ENCODE data around the gene VASH2.

VASH2 gene

DNA sequence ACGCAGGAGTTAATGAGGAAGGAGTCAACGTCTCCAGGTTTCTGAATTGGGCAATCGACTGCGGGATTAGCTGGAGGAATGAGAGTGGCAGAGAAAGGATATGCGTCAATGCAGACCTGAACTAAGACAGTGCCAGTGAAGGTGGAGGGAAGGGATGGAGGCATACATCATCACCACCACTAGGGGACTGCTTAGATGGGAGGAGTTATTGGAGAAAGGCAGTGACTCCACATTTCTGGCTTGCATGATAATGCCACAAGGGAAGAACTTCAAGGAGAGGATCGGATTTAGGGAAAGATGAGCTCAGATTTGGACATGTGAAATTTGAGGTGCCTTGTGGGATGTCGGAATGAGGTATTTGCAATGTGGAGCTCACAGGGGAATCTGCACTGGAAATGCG is 17.5 kb downstream of the VASH2 start:
- TF ChIP-seq Cebpa-rat (IDR thresholded peaks at IDR 0.05) = no peak
- H3K4me3 ChIP-seq = no peak overlapping the region
- H3K27me3 ChIP-seq = no peaks in the 10 kb centered on the region
- H3K4me2 ChIP-seq = peak overlapping the region in 9 of 11 experiments; percentile 46 to 80 (median 71); a peak in 14 of 22 replicates
- no peaks in the 10 kb centered on the region for H4K20me1 ChIP-seq
- peaks cover 4 to 31% (median 21%) of the 10 kb centered on the region in 10 experiments; a peak in 17 of 20 replicates for H3K4me1 ChIP-seq
- H3K9me3 ChIP-seq (replicated peaks in 1 of 11) = no peaks in the 10 kb centered on the region
- peak overlapping the region in 4 of 11 experiments; percentile 17 to 46 (median 36); a peak in 3 of 22 replicates for H3K27ac ChIP-seq
- H3K36me3 ChIP-seq = peaks cover 0 to 79% (median 64%) of the 10 kb centered on the region in 11 experiments; a peak in 16 of 22 replicates
- H3K9ac ChIP-seq = no peak overlapping the region

DNA sequence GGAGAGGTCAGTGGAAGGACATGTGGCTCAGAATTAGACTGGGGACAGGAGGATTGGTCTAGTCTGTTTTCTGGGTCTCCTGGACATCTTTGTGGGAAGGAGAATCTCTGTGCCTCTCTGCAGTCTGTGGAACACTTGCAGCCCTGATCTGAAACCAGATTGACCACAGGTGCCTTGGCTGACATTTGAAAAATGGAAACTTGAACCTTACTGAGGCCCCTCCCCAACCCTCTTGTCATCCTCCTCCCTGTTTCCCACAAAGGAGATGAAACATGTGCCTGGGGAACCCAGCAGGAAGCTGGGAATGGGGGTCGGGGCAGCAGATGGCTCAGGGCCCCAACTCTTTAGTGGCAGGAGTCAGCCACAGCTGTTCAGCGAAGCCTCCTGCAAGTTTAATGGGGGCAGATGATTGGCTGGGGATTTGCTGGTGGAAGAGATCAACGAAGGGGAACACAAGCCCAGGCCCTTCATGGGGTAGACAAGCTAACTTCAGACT is 18.1 kb downstream of the VASH2 start:
- TF ChIP-seq Cebpa-rat (IDR thresholded peaks at IDR 0.05) = no peak
- Histone ChIP-seq H3K27me3 (no peaks in the 10 kb centered on the region), H3K36me3 (peaks cover 0 to 79% (median 62%) of the 10 kb centered on the region in 11 experiments; a peak in 15 of 22 replicates), H3K4me2 (peak overlapping the region; percentile 25 to 80 (median 68); a peak in 20 of 22 replicates), H3K4me3 (no peak overlapping the region), H4K20me1 (no peaks in the 10 kb centered on the region), H3K4me1 (peaks cover 4 to 31% (median 21%) of the 10 kb centered on the region in 10 experiments; a peak in 17 of 20 replicates), H3K9ac (peak overlapping the region in 2 of 11 experiments; percentile 23 to 42; a peak in 2 of 22 replicates), H3K27ac (peak overlapping the region in 7 of 11 experiments; percentile 1 to 46 (median 27); a peak in 8 of 22 replicates), H3K9me3 (replicated peaks in 1 of 11) (no peaks in the 10 kb centered on the region)

DNA sequence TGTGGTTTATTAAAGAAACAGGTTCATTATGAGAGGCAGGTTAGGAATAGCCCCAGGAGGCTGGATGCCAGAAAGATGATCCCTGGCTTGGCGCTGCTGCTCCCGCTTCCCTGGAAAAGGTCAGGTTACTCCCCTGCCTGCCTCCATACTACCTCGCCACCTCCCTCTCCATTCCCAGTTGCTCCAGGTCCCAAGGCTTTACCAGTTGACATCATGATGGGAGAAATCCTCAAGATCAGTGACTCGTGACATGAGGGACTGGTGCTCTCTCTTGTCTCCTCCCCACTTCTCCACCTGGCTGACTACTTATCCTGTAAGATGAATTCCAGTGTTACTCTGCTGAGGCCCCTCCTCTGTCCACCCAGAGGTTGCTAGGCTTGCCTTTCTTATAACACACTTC is 19.7 kb downstream of the VASH2 start:
- Histone ChIP-seq H3K9ac (no peak overlapping the region), H3K4me2 (0 out of 22 replicates have a peak overlapping the region, but pooled peaks of 3 of the 11 experiments have one; percentile 72 to 75 (median 74)), H3K27me3 (no peaks in the 10 kb centered on the region), H3K27ac (no peak overlapping the region), H3K4me1 (peaks cover 4 to 32% (median 21%) of the 10 kb centered on the region in 10 experiments; a peak in 17 of 20 replicates), H3K36me3 (peaks cover 0 to 82% (median 65%) of the 10 kb centered on the region in 11 experiments; a peak in 15 of 22 replicates), H4K20me1 (no peaks in the 10 kb centered on the region), H3K4me3 (no peak overlapping the region), H3K9me3 (replicated peaks in 1 of 11) (no peaks in the 10 kb centered on the region)
- TF ChIP-seq Cebpa-rat (IDR thresholded peaks at IDR 0.05) = no peak

DNA sequence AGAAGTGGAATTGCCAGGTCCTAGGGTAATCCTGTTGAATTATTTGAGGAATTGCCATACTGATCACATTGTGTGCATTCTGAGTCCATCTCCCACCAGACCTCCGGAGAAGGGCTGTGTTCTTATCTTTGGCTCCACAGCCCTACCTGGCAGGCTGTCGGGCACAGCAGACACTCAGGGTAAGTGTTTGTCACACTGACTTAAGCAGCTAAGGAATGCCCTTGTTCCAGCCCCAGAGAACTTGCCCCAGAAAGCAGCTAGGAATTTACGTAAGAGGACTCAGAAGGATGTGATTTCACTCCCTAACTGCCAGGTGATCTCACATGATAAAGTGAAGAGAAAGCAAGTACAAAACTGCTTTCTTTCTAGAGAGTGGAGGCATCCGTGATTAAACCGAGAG is 21.0 kb downstream of the VASH2 start:
- Histone ChIP-seq H3K27me3 (no peaks in the 10 kb centered on the region), H3K9ac (no peak overlapping the region), H4K20me1 (no peaks in the 10 kb centered on the region), H3K36me3 (peaks cover 0 to 82% (median 67%) of the 10 kb centered on the region in 11 experiments; a peak in 15 of 22 replicates), H3K9me3 (replicated peaks in 1 of 11) (no peaks in the 10 kb centered on the region), H3K4me3 (no peak overlapping the region), H3K4me2 (no peak overlapping the region), H3K4me1 (peaks cover 4 to 32% (median 21%) of the 10 kb centered on the region in 10 experiments; a peak in 17 of 20 replicates), H3K27ac (no peak overlapping the region)
- no peak for TF ChIP-seq Cebpa-rat (IDR thresholded peaks at IDR 0.05)

DNA sequence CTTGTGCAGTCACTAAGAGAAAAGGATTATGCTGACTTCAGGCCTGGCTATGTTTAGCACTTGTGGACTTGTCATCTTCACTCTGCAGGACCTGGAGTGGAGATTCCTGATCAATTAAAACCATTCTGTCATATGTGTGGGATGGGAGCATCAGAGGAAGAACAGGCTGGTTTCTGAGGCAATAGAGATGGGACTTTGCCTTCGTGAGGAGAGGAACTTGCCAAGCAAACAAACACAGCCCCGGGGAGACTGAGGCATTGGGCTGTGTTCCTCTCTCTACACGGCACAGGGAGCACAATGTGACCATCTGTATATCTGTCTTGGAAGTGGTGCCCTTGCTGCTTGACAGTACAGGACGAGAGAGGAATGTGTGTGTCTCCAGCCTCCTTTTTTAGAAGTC is 23.1 kb downstream of the VASH2 start:
- Histone ChIP-seq H3K4me1 (peaks cover 4 to 22% (median 13%) of the 10 kb centered on the region in 10 experiments; a peak in 17 of 20 replicates), H3K4me2 (no peak overlapping the region), H3K4me3 (no peak overlapping the region), H4K20me1 (no peaks in the 10 kb centered on the region), H3K9ac (no peak overlapping the region), H3K9me3 (replicated peaks in 1 of 11) (no peaks in the 10 kb centered on the region), H3K36me3 (peaks cover 0 to 87% (median 76%) of the 10 kb centered on the region in 11 experiments; a peak in 15 of 22 replicates), H3K27ac (no peak overlapping the region), H3K27me3 (no peaks in the 10 kb centered on the region)
- no peak for TF ChIP-seq Cebpa-rat (IDR thresholded peaks at IDR 0.05)

DNA sequence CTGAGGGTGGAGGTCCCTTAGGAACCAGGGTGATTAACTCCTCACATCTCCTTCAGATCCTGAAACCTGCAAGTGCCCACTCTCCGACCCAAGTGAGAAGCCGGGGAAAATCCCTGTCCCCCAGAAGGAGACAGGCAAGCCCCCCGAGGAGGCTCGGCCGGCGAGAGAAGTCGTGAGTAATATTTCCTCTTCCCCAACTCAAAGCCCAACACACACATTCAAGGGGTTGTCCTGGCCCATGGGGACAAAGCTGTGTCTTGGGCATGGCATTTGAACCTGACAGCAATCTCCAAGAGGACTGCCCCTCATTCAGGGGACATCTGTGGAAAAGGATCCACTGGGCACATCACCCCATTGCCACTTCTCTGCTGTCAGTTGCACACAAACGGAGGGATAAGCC is 23.6 kb downstream of the VASH2 start:
- H4K20me1 ChIP-seq = no peaks in the 10 kb centered on the region
- peaks cover 0 to 91% (median 76%) of the 10 kb centered on the region in 11 experiments; a peak in 15 of 22 replicates for H3K36me3 ChIP-seq
- no peaks in the 10 kb centered on the region for H3K27me3 ChIP-seq
- H3K9me3 ChIP-seq (replicated peaks in 1 of 11) = no peaks in the 10 kb centered on the region
- TF ChIP-seq Cebpa-rat (IDR thresholded peaks at IDR 0.05) = no peak
- H3K4me2 ChIP-seq = no peak overlapping the region
- H3K27ac ChIP-seq = no peak overlapping the region
- H3K9ac ChIP-seq = no peak overlapping the region
- H3K4me1 ChIP-seq = peaks cover 1 to 17% (median 8%) of the 10 kb centered on the region in 10 experiments; a peak in 17 of 20 replicates
- H3K4me3 ChIP-seq = no peak overlapping the region

DNA sequence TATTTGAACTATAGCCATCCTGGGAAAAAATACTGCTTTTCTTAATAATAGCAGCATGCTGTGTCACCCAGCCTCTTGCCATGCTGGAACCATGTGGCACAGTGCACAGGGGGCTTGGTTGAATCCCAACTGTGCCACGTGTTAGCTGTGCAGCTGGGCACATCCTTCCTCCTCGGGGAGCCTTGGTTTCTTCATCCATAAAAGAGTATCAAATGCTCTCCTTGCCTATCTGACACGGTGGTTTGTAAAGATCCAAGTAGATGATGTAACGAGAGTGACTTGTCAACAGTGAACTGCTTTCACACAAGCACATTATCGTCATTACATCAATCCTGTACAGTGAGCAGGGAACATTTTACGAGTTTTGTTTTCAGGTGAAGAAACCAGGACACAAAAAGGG is 24.4 kb downstream of the VASH2 start:
- Histone ChIP-seq H3K4me3 (no peak overlapping the region), H3K36me3 (peaks cover 0 to 98% (median 73%) of the 10 kb centered on the region in 11 experiments; a peak in 15 of 22 replicates), H3K9me3 (replicated peaks in 1 of 11) (no peaks in the 10 kb centered on the region), H4K20me1 (no peaks in the 10 kb centered on the region), H3K4me2 (no peak overlapping the region), H3K27ac (no peak overlapping the region), H3K4me1 (peaks cover 0 to 9% (median under 1%) of the 10 kb centered on the region in 10 experiments; a peak in 5 of 20 replicates), H3K27me3 (no peaks in the 10 kb centered on the region), H3K9ac (no peak overlapping the region)
- TF ChIP-seq Cebpa-rat (IDR thresholded peaks at IDR 0.05) = no peak

DNA sequence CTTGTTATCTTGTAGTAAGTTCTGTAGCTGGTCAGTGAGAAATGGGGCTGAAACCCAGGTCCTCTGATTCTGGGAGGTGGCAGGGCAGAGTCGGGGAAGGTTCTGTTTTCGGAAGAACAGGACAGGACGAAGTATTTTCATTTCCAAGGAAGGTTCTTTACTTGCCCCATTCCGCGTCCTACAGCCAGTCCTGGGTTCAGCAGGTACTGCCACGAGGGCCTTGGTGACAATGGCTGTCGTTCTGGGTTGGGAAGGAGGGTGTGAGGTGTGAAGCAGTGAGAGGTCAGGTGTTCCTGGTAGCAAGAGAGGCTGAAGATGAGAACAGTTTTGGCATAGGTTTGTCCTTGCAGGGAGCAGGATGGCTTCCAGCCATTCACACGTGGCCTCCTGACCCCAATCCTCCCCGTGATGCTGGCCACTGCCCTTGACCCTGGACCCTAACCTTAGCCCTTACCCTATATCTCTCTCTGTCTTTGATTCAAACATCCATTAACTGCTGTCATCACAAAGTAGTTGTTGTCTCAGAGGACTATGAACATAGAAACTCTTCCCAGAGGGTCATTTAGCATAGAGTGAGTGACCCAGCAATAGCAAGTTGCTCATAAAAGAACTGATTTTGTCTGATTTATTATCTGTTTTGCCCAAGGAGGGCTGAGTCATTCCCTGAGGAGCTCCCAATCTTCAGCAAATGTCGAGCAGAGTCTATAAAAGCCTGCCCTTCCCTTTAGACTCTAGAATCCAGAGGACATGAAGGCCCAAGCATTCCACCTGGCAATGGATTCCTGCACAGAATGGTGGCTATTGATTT is 25.0 kb downstream of the VASH2 start:
- no peak for TF ChIP-seq Cebpa-rat (IDR thresholded peaks at IDR 0.05)
- Histone ChIP-seq H4K20me1 (no peaks in the 10 kb centered on the region), H3K36me3 (peaks cover 0 to 94% (median 68%) of the 10 kb centered on the region in 11 experiments; a peak in 14 of 22 replicates)

DNA sequence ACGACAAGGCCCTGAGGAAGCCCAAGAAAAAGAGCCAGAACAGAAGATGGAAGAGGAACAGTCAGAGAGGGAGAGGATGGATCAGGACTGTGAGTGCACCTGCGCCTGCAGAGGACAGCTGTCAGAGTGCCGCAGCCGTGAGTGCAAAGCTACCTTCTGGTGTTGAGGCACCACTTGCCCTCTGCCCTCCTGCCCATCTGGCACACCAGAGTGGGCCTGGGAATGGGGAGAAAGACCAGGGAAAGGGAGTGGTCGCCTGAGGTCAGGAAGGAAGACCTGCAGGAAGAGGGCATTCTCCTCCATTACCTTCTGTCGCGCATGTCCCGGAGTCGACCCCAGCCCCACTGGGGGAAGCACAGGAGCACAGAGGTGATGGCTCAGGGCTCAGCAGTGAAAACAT is 26.2 kb downstream of the VASH2 start:
- Histone ChIP-seq H3K27ac (no peak overlapping the region), H3K4me3 (no peak overlapping the region), H3K27me3 (no peaks in the 10 kb centered on the region), H3K9me3 (replicated peaks in 1 of 11) (no peaks in the 10 kb centered on the region), H3K4me2 (no peak overlapping the region), H3K4me1 (peaks cover 8 to 20% (median 10%) of the 10 kb centered on the region in 10 experiments; a peak in 17 of 20 replicates), H4K20me1 (no peaks in the 10 kb centered on the region), H3K36me3 (peaks cover 0 to 82% (median 63%) of the 10 kb centered on the region in 11 experiments; a peak in 14 of 22 replicates), H3K9ac (no peak overlapping the region)
- no peak for TF ChIP-seq Cebpa-rat (IDR thresholded peaks at IDR 0.05)

More for the DNA sequence above, 25.0 kb downstream of the VASH2 start:
- no peak overlapping the region for H3K4me2 ChIP-seq
- no peaks in the 10 kb centered on the region for H3K9me3 ChIP-seq (replicated peaks in 1 of 11)
- no peak overlapping the region for H3K4me3 ChIP-seq
- H3K4me1 ChIP-seq = peaks cover 0 to 8% (median 0%) of the 10 kb centered on the region in 10 experiments; a peak in 2 of 20 replicates
- no peak overlapping the region for H3K27ac ChIP-seq
- H3K27me3 ChIP-seq = no peaks in the 10 kb centered on the region
- no peak overlapping the region for H3K9ac ChIP-seq

Measured in BLaER1 treated with 17β-estradiol and CSF1 and Interleukin-3, amounts not matched to agents 10 nM and 100 nM (cell line).